K562 treated with DMSO at 1 percent for 12 hours (cell line): ENCODE results near the gene TMEM181. TPM values are rescaled to one million over a fixed set of nuclear protein-coding genes. Genes with fewer than 3 reads are reported as not detected.

ENCODE experiments used
- total RNA-seq: library from RNA; unstranded; fragments of 300-600 nt; gene quantifications from 2 replicates; pipeline ENCODE4 v1.2.3, GENCODE V29; 2022; ENCODE audit not compliant: insufficient read depth

Gene TMEM181, protein sequence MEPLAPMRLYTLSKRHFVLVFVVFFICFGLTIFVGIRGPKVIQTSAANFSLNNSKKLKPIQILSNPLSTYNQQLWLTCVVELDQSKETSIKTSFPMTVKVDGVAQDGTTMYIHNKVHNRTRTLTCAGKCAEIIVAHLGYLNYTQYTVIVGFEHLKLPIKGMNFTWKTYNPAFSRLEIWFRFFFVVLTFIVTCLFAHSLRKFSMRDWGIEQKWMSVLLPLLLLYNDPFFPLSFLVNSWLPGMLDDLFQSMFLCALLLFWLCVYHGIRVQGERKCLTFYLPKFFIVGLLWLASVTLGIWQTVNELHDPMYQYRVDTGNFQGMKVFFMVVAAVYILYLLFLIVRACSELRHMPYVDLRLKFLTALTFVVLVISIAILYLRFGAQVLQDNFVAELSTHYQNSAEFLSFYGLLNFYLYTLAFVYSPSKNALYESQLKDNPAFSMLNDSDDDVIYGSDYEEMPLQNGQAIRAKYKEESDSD
- 3.8 and 15.0 TPM in 2 replicates for total RNA-seq

GRCh38 chr6:158559895-158560835, at the start of gene TMEM181:
TMEM181 (plus strand) TSS chr6:158560091; CDS start chr6:158560225, 134 bp downstream.

GRCh38 chr6:158644231-158645063, 84.6 kb downstream of the TMEM181 start, which contains the start of gene DYNLT1:
DYNLT1 (minus strand) TSS chr6:158644743; CDS start chr6:158644708, 35 bp downstream.

DNA sequence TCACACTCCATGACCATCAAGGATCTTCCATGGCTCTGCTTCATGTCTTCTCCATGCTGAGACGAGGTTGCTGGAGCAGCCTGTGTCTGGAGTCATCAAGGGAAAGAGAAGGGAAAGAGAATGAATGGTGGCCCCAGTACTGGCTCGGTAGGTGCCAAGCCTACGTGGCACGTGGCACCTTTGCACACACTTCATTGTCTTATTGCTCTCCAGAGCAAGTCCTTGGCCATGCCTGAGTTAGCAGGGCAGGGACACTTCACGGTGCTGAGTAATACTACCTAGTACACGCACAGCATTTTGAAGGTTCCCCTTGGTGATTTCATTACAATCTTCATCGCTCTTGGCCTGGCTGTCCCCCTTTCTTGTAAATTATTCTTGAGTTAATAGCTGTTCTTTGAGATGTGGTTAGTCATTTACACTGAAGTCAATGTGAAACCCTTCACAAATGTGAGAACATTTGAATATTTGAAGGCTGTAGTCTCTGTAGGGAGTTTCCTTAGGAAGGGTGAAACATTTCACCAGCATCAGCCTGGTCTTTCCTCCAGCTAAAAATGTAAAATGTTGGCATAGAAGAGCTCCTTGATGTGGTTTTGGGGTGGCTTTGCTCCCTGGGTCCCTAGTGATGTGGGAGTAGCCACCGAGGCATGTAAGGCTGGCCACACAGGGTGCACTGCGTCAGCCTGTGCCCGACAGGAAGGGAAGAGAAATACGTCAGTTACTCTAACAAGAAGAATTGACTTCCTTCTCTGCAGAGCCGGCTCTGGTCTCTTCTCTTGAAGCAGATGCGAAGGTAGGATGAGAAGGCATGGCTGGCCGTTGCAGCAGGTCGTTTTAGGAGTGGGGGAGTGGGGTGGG, 89.6 kb downstream of the TMEM181 start, which contains the start of gene SYTL3:
Gene SYTL3 (plus strand): TSS at position 766 of the 855 bp plus-strand sequence. CDS start 13,215 bp downstream, outside the sequence.

Other genes with a start within 250 kb of the TMEM181 start
- gene TULP4, start 247.6 kb upstream of the TMEM181 start, total RNA-seq, result 1.5 and 9.0 TPM in 2 replicates
- 189 and 239 TPM in 2 replicates for gene DYNLT1, start 84.7 kb downstream of the TMEM181 start, total RNA-seq
- 0.36 TPM in 1 of 2 replicates, not detected in the other for gene SYTL3, start 90.0 kb downstream of the TMEM181 start, total RNA-seq